CD8-positive, alpha-beta memory T cell (primary cell): ENCODE results near the gene IL1RAPL1. TPM values are rescaled to one million over a fixed set of nuclear protein-coding genes. Genes with fewer than 3 reads are reported as not detected.

ENCODE experiments used
- CTCF ChIA-PET: fragments of 350-600 bp; sonication (Branson Sonifier 250); formaldehyde crosslinking; loops from one replicate; lab custom pipeline; 2021; ENCODE audit warnings: antibody characterized with exemption; lab: Charles Lee
- POLR2A ChIA-PET: fragments of 350-600 bp; sonication (Branson Sonifier 250); formaldehyde crosslinking; loops from one replicate; lab custom pipeline; 2021; ENCODE audit warnings: antibody characterized with exemption; lab: Charles Lee
- DNase-seq, 5 donors: peaks; one replicate each; pipeline versions ENCODE4 v3.0.0 to v3.0.0-alpha.2; 2020 to 2022; ENCODE audit warnings: mixed read lengths in 1 of 5
- H3K27ac ChIP-seq: one replicate; pipeline ENCODE4 v1.7.0; 2013; ENCODE audit warnings: low read depth, mild to moderate bottlenecking, low read length, moderate library complexity
- H3K27me3 ChIP-seq: 2 replicates; pipeline ENCODE4 v1.7.0; 2013; ENCODE audit warnings: low read length, mild to moderate bottlenecking; ENCODE audit not compliant: insufficient read depth, poor library complexity, severe bottlenecking
- H3K36me3 ChIP-seq: 2 replicates; pipeline ENCODE4 v1.7.0; 2013; ENCODE audit warnings: mild to moderate bottlenecking, low read length, moderate library complexity; ENCODE audit not compliant: insufficient read depth
- H3K4me1 ChIP-seq: 2 replicates; pipeline ENCODE4 v1.7.0; 2013; ENCODE audit warnings: mild to moderate bottlenecking, low read length, moderate library complexity; ENCODE audit not compliant: insufficient read depth
- H3K4me3 ChIP-seq: 2 replicates; pipeline ENCODE4 v1.7.0; 2013; ENCODE audit warnings: mild to moderate bottlenecking, low read length
- H3K9me3 ChIP-seq: 2 replicates; pipeline ENCODE4 v1.7.0; 2013; ENCODE audit warnings: mild to moderate bottlenecking, low read length
- H3K27ac Mint-ChIP-seq, 8 donors: one replicate each; pipeline ENCODE4 v1.8.0; 2020 to 2021; ENCODE audit warnings: mixed read lengths in 8 of 8, mild to moderate bottlenecking in 6 of 8, inconsistent platforms in 3 of 8, moderate library complexity in 3 of 8
- H3K27me3 Mint-ChIP-seq, 2 donors: one replicate each; pipeline ENCODE4 v1.8.0; 2020 to 2021; ENCODE audit warnings: mixed read lengths in 2 of 2, mild to moderate bottlenecking in 1 of 2, moderate library complexity in 1 of 2
- H3K36me3 Mint-ChIP-seq, 3 donors: one replicate each; pipeline ENCODE4 v1.8.0; 2020 to 2021; ENCODE audit warnings: mixed read lengths in 3 of 3, inconsistent platforms in 1 of 3, mild to moderate bottlenecking in 1 of 3
- H3K4me1 Mint-ChIP-seq, 3 donors: one replicate each; pipeline ENCODE4 v1.8.0; 2020 to 2021; ENCODE audit warnings: mixed read lengths in 3 of 3, inconsistent platforms in 1 of 3, mild to moderate bottlenecking in 1 of 3
- H3K4me3 Mint-ChIP-seq, 7 donors: one replicate each; pipeline ENCODE4 v1.8.0; 2020 to 2021; ENCODE audit warnings: mixed read lengths in 7 of 7, mild to moderate bottlenecking in 6 of 7, moderate library complexity in 4 of 7, inconsistent platforms in 2 of 7
- H3K9me3 Mint-ChIP-seq, 5 donors: one replicate each; pipeline ENCODE4 v1.8.0; 2020 to 2022; ENCODE audit warnings: mixed read lengths in 5 of 5, mild to moderate bottlenecking in 3 of 5, moderate library complexity in 2 of 5, inconsistent platforms in 1 of 5
- polyA plus RNA-seq: library from polyadenylated mRNA; unstranded; fragments of 300-500 nt; fragmentation: Illumina TruSeq; gene quantifications from one replicate; pipeline ENCODE4 v1.2.3, GENCODE V29; 2021
- total RNA-seq, 2 experiments: library from RNA; stranded (reverse); gene quantifications; one replicate each; pipeline ENCODE4 v1.2.3, GENCODE V29; 2021

IL1RAPL1 gene
- total and polyA plus RNA-seq, 3 experiments from 2014 or later: not detected

DNA sequence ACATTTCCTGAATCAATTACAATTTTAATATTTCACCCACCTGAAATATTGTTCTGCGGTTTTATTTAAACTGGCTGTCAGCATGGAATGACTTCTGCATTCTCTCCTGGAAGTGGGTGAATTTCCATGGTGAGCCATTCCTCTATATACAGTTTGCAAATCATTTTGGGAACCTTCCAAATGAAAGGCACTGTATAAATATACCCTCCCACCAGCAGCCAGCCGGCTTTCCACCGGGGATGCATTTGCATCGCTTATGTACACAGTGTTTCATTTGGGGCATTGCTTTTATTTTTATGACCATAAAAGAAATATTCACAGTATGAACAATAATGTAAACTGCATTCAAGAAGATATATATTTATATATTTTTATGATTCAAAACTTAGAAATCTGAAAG is 4.7 kb upstream of the IL1RAPL1 start:
- DNase-seq: no peak
- Mint-ChIP-seq H3K4me3 (no peak overlapping the region), H3K27ac (no peak overlapping the region), H3K36me3 (no peaks in the 10 kb centered on the region), H3K27me3 (peaks cover 0 to 5% of the 10 kb centered on the region in 2 donors), H3K4me1 (no peaks in the 10 kb centered on the region), H3K9me3 (peaks cover 0 to 2% (median 0%) of the 10 kb centered on the region in 5 donors)
- no peaks in the 10 kb centered on the region for H3K4me1 ChIP-seq
- no peaks in the 10 kb centered on the region for H3K9me3 ChIP-seq
- POLR2A ChIA-PET: no interaction called here
- H3K27me3 ChIP-seq: no peaks in the 10 kb centered on the region
- CTCF ChIA-PET: no interaction called here
- H3K4me3 ChIP-seq: no peak overlapping the region
- H3K36me3 ChIP-seq: no peaks in the 10 kb centered on the region
- H3K27ac ChIP-seq: no peak overlapping the region

DNA sequence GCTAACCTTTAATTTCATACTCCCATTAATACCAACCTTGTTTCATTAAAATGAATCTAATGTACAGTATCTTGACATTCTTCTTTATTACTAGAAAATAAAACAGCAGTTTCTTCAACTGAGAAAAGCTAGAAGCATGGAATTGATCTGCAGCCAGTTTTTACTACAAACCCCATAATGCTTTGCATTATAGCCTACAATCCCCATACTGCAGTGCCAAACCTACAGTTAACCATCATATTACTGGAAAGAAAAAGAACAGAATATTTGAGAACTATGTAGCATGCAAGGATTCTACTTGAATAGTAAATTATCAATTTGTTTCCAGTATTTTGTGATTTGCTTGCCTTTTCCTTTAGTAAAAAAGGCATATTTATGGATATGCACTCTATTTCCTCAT is 3.2 kb upstream of the IL1RAPL1 start:
- Mint-ChIP-seq H3K4me1 (no peaks in the 10 kb centered on the region), H3K27me3 (peaks cover 0 to 5% of the 10 kb centered on the region in 2 donors), H3K36me3 (no peaks in the 10 kb centered on the region), H3K27ac (no peak overlapping the region), H3K9me3 (peaks cover 0 to 2% (median 0%) of the 10 kb centered on the region in 5 donors), H3K4me3 (no peak overlapping the region)
- no peaks in the 10 kb centered on the region for H3K9me3 ChIP-seq
- DNase-seq: no peak
- no peaks in the 10 kb centered on the region for H3K27me3 ChIP-seq
- H3K4me1 ChIP-seq: no peaks in the 10 kb centered on the region
- ChIA-PET POLR2A (no interaction called here), CTCF (no interaction called here)
- H3K36me3 ChIP-seq: no peaks in the 10 kb centered on the region
- no peak overlapping the region for H3K4me3 ChIP-seq
- H3K27ac ChIP-seq: no peak overlapping the region

DNA sequence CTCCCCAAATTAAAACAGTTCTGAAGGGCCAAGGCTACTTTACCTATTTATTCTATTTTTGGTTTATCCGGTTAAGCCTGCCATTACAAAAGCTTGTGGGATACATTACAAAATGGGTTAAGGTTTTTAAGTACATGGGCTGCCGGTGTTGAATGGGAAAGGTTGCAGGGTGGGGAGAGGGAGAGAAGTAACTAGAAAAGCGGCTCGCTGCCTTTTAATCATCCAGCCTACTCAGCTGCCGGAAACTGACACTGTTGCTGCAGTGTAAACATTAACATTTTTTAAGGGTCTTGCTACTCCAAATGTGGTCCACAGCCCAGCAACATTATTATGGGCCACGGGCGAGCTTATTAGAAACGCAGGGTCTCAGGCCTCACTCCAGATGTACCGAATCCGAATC is 1.5 kb upstream of the IL1RAPL1 start:
- Mint-ChIP-seq H3K27me3 (peaks cover 0 to 5% of the 10 kb centered on the region in 2 donors), H3K36me3 (no peaks in the 10 kb centered on the region), H3K4me1 (no peaks in the 10 kb centered on the region), H3K4me3 (no peak overlapping the region), H3K27ac (no peak overlapping the region), H3K9me3 (no peaks in the 10 kb centered on the region)
- H3K36me3 ChIP-seq: no peaks in the 10 kb centered on the region
- POLR2A ChIA-PET: no interaction called here
- no peaks in the 10 kb centered on the region for H3K27me3 ChIP-seq
- CTCF ChIA-PET: no interaction called here
- DNase-seq: no peak
- no peak overlapping the region for H3K4me3 ChIP-seq
- H3K9me3 ChIP-seq: no peaks in the 10 kb centered on the region
- no peak overlapping the region for H3K27ac ChIP-seq
- H3K4me1 ChIP-seq: no peaks in the 10 kb centered on the region

DNA sequence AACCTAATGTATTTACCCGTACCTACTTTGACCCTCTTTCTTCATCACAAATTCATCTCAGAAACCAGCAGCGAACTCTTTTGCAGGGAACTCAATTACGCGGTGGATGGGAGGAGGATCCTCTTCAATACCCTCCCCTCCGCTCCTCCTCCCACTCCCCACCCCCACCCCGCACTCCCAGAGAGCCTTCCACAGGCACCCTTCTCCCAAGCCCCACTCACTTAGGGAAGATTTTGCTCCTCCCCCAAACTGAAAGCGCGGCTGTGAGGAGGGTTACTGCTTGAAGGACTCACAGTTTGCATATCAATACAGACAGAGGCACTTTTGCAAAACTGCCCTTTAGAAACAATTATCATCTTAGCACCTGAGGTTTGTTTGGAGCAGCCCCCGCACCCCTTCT is 960 bp upstream of the IL1RAPL1 start:
- Histone ChIP-seq H3K9me3 (no peaks in the 10 kb centered on the region), H3K36me3 (no peaks in the 10 kb centered on the region), H3K27me3 (no peaks in the 10 kb centered on the region), H3K4me1 (no peaks in the 10 kb centered on the region), H3K27ac (no peak overlapping the region), H3K4me3 (no peak overlapping the region)
- Mint-ChIP-seq H3K4me3 (no peak overlapping the region), H3K27ac (no peak overlapping the region), H3K4me1 (no peaks in the 10 kb centered on the region), H3K27me3 (peaks cover 0 to 5% of the 10 kb centered on the region in 2 donors), H3K9me3 (no peaks in the 10 kb centered on the region), H3K36me3 (no peaks in the 10 kb centered on the region)
- ChIA-PET POLR2A (no interaction called here), CTCF (no interaction called here)
- DNase-seq: no peak

DNA sequence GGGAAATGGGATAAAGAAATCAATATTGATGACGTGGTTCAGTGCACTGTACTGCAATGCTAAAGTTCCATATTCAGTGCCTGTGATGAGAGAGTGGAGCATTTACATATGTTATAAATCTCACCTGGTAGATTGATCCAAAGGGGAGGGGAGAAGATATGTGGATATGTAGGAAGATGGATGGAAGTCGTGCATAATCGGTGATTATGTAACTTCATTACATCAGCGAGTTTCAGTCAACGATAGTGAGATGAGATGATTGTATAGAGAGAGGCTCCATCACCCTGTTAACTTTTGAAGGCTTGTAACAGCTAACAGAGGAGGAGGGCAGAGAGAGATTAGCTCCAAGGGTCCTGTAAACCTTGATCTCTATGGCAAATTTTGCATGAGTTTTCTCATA is 1.8 kb downstream of the IL1RAPL1 start:
- ChIA-PET CTCF (no interaction called here), POLR2A (no interaction called here)
- H3K9me3 Mint-ChIP-seq: no peaks in the 10 kb centered on the region
- H3K27me3 ChIP-seq: no peaks in the 10 kb centered on the region
- H3K27ac ChIP-seq: no peak overlapping the region
- peaks cover 0 to 3% of the 10 kb centered on the region in 2 donors for H3K27me3 Mint-ChIP-seq
- H3K4me3 Mint-ChIP-seq: no peak overlapping the region
- no peaks in the 10 kb centered on the region for H3K9me3 ChIP-seq
- H3K4me1 ChIP-seq: no peaks in the 10 kb centered on the region
- no peak overlapping the region for H3K4me3 ChIP-seq
- H3K36me3 ChIP-seq: no peaks in the 10 kb centered on the region
- H3K27ac Mint-ChIP-seq: no peak overlapping the region
- H3K36me3 Mint-ChIP-seq: no peaks in the 10 kb centered on the region
- no peaks in the 10 kb centered on the region for H3K4me1 Mint-ChIP-seq
- no peak for DNase-seq

DNA sequence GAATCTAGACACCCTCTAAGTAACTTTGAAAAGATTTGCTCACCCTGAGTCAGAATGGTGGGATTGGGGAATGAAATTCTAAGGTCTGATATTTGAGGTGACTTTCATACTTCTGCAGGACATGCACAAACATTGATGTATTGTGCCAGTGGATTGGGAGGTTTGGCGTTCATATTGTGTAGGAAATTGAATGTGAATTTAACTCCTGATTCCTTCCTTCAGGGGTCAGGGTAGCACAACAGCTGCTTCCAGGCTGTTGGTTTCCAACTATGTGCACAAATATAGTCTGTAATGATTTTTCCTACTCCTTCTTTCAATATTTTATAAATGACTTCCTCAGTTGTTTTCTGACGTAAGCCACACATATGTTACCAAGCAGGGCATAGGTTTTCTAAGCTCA is 3.1 kb downstream of the IL1RAPL1 start:
- Histone ChIP-seq H3K4me3 (no peak overlapping the region), H3K27me3 (no peaks in the 10 kb centered on the region), H3K36me3 (no peaks in the 10 kb centered on the region), H3K4me1 (no peaks in the 10 kb centered on the region), H3K9me3 (no peaks in the 10 kb centered on the region), H3K27ac (no peak overlapping the region)
- Mint-ChIP-seq H3K4me1 (no peaks in the 10 kb centered on the region), H3K4me3 (no peak overlapping the region), H3K9me3 (peaks cover 0 to 1% (median 0%) of the 10 kb centered on the region in 5 donors), H3K27ac (no peak overlapping the region), H3K36me3 (no peaks in the 10 kb centered on the region), H3K27me3 (no peaks in the 10 kb centered on the region)
- CTCF ChIA-PET: no interaction called here
- POLR2A ChIA-PET: no interaction called here
- DNase-seq: no peak

DNA sequence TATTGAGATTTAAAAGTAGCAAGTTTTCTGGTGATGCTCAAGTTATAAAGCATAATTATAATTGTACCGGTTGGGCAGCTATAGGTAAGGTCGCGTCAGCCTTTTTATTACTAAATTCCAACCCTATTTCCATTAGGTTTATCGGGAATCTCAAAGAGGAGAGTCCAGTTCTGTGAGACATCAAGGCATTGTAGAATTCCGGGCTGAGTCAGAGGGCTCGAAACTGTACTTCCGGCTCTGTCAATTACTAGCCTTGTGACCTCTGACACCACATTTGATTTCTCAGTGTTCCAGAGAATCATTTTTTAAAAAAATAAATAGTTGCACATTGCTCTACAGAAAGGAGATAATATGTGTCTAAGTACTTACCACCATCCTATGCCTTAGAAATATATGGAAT is 4.3 kb downstream of the IL1RAPL1 start:
- H3K9me3 Mint-ChIP-seq: peaks cover 0 to 5% (median 0%) of the 10 kb centered on the region in 5 donors
- POLR2A ChIA-PET: no interaction called here
- no peaks in the 10 kb centered on the region for H3K4me1 Mint-ChIP-seq
- no peaks in the 10 kb centered on the region for H3K27me3 Mint-ChIP-seq
- Histone ChIP-seq H3K27me3 (no peaks in the 10 kb centered on the region), H3K9me3 (no peaks in the 10 kb centered on the region), H3K4me1 (no peaks in the 10 kb centered on the region), H3K27ac (no peak overlapping the region), H3K36me3 (no peaks in the 10 kb centered on the region), H3K4me3 (no peak overlapping the region)
- no peak for DNase-seq
- no peaks in the 10 kb centered on the region for H3K36me3 Mint-ChIP-seq
- CTCF ChIA-PET: no interaction called here
- H3K27ac Mint-ChIP-seq: no peak overlapping the region
- no peak overlapping the region for H3K4me3 Mint-ChIP-seq

DNA sequence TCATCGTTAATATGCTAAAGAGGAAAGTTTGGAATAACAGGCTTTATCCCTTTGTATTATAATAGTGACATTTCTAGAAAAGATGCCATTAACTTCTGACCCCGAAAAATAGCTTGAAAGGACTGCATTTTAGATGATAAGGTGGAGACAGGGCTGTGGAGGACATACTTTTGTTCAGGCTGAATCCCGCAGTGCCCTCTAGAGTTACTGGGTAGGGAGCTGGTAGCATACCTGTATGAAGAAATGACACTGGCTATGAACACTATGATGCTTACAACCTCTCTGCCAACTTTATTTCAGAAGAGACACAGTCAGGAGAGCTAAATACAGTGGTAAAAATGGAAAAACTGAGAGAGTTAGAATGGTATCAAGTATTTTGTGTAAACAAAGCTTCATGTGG is 8.1 kb downstream of the IL1RAPL1 start:
- H3K4me1 ChIP-seq: no peaks in the 10 kb centered on the region
- Mint-ChIP-seq H3K4me3 (no peak overlapping the region), H3K27ac (no peak overlapping the region), H3K36me3 (no peaks in the 10 kb centered on the region), H3K27me3 (peaks cover 0 to 3% of the 10 kb centered on the region in 2 donors), H3K9me3 (peaks cover 0 to 5% (median 0%) of the 10 kb centered on the region in 5 donors), H3K4me1 (no peaks in the 10 kb centered on the region)
- POLR2A ChIA-PET: no interaction called here
- no peaks in the 10 kb centered on the region for H3K27me3 ChIP-seq
- DNase-seq: no peak
- no peaks in the 10 kb centered on the region for H3K9me3 ChIP-seq
- H3K36me3 ChIP-seq: no peaks in the 10 kb centered on the region
- no peak overlapping the region for H3K27ac ChIP-seq
- H3K4me3 ChIP-seq: no peak overlapping the region
- CTCF ChIA-PET: no interaction called here

DNA sequence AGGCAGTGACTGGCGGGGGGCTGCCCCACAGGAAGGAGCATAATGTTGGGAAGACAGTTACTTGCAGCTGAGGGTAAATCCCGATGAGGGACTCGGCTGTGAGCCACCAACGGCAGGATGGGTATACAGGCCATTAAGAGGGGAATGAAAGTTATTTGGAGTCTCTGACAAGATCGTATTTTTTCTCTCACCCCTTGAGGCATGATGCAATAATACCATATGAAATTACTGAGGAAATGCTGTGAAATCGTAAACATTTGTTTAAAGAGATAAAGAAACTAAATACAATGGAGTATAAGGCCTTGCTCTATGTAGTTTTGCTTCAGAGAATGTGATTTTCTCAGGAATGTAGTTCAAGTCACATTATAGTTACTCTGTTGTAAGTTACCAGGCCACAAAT is 12.7 kb downstream of the IL1RAPL1 start:
- POLR2A ChIA-PET: no interaction called here

More for the DNA sequence above, 12.7 kb downstream of the IL1RAPL1 start:
- Histone ChIP-seq H3K4me1 (no peaks in the 10 kb centered on the region), H3K9me3 (no peaks in the 10 kb centered on the region), H3K36me3 (no peaks in the 10 kb centered on the region), H3K27me3 (no peaks in the 10 kb centered on the region), H3K27ac (no peak overlapping the region), H3K4me3 (no peak overlapping the region)
- no peak overlapping the region for H3K4me3 Mint-ChIP-seq
- no peaks in the 10 kb centered on the region for H3K4me1 Mint-ChIP-seq
- peaks cover 0 to 3% of the 10 kb centered on the region in 2 donors for H3K27me3 Mint-ChIP-seq
- CTCF ChIA-PET: no interaction called here
- H3K9me3 Mint-ChIP-seq: peaks cover 0 to 5% (median 2%) of the 10 kb centered on the region in 5 donors
- DNase-seq: no peak
- no peak overlapping the region for H3K27ac Mint-ChIP-seq
- no peaks in the 10 kb centered on the region for H3K36me3 Mint-ChIP-seq
